ENCODE data around the gene KRT77.

Gene KRT77

DNA sequence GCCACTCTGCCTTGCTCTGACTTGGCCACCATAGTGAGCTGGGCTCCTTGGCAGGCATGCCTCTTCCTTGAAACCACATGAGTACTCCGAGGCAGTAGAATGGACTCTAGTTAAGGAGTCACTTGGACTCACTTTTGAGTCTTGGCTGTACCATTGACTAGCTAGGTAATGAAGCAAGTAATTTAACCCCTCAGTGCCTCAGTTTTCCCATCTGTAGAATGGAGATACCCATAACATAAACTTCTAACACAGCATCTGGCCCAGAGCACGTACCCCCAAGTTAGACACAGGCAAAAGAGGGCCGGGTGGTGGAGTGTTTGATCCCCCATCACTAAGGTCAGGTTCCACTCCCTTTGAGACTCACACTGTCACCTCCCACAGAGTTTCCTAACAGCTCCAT is 8.3 kb downstream of the KRT77 start:
- DNase-seq = no peak
- H3K9me3 ChIP-seq (ENCODE audit: control extremely low read depth in 1 of 5, control insufficient read depth in 4 of 5, insufficient read depth in 2 of 5, low read depth in 1 of 5, low read length in 4 of 5) = no peaks in the 10 kb centered on the region
- H3K36me3 ChIP-seq (ENCODE audit: control insufficient read depth in 4 of 4, insufficient read depth in 4 of 4, low read length in 3 of 4) = no peaks in the 10 kb centered on the region
- H3K4me1 ChIP-seq (ENCODE audit: control extremely low read depth in 1 of 4, control insufficient read depth in 4 of 4, insufficient read depth in 4 of 4, low read length in 3 of 4) = peaks cover 0 to 18% (median 8%) of the 10 kb centered on the region in 4 experiments
- H3K27me3 ChIP-seq (replicated peaks in 2 of 5; ENCODE audit: control insufficient read depth in 4 of 5, insufficient read depth in 5 of 5, low read length in 4 of 5) = peaks cover 0 to 18% (median 4%) of the 10 kb centered on the region in 5 experiments
- 100% methylated on average over 1 of the region's 3 CpGs for WGBS (ENCODE audit: insufficient coverage)
- H3K27ac ChIP-seq (ENCODE audit: insufficient read depth in 1 of 2, low read depth in 1 of 2, low read length in 2 of 2, poor library complexity in 1 of 2, severe bottlenecking in 2 of 2) = no peak overlapping the region
- POLR2A ChIA-PET = no interaction called here
- no peak overlapping the region for H3K4me3 ChIP-seq (ENCODE audit: control insufficient read depth in 1 of 7, extremely low read depth in 1 of 7, insufficient read depth in 4 of 7, low read depth in 2 of 7, low read length in 6 of 7)
- CTCF ChIA-PET = interaction anchor here (1.1 kb wide), 1 partner anchor 12 kb away, joined by 3 read pairs; no protein-coding TSS in a partner anchor

DNA sequence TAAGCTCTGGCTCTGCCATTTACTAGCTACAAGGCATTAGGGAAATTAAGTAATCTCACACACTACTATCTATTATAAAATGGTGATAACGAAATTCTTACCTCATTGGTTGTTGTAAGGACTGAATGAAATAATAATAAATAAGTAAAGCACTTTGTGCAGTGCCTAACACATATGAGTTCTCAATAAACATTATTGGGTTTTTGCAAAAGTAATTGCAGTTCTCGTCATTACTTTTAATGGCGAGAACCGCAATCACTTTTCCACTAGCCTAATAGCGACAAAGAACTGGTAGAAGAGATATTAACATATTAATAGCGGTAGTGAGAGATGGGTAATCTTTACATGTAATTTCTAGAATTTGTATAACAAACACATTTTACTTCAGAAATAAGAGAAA is 9.2 kb downstream of the KRT77 start:
- H3K4me3 ChIP-seq (ENCODE audit: control insufficient read depth in 1 of 7, extremely low read depth in 1 of 7, insufficient read depth in 4 of 7, low read depth in 2 of 7, low read length in 6 of 7) = no peak overlapping the region
- ChIA-PET CTCF (no interaction called here), POLR2A (interaction anchor here (0.6 kb wide), 1 partner anchor 214 kb away, joined by 3 read pairs; no protein-coding TSS in a partner anchor)
- WGBS (ENCODE audit: insufficient coverage) = no CpG with 5 or more reads among the region's 6 CpGs
- DNase-seq = no peak
- H3K9me3 ChIP-seq (ENCODE audit: control extremely low read depth in 1 of 5, control insufficient read depth in 4 of 5, insufficient read depth in 2 of 5, low read depth in 1 of 5, low read length in 4 of 5) = no peaks in the 10 kb centered on the region
- H3K4me1 ChIP-seq (ENCODE audit: control extremely low read depth in 1 of 4, control insufficient read depth in 4 of 4, insufficient read depth in 4 of 4, low read length in 3 of 4) = peaks cover 0 to 22% (median 8%) of the 10 kb centered on the region in 4 experiments
- H3K27me3 ChIP-seq (replicated peaks in 2 of 5; ENCODE audit: control insufficient read depth in 4 of 5, insufficient read depth in 5 of 5, low read length in 4 of 5) = peaks cover 0 to 21% (median 4%) of the 10 kb centered on the region in 5 experiments
- no peaks in the 10 kb centered on the region for H3K36me3 ChIP-seq (ENCODE audit: control insufficient read depth in 4 of 4, insufficient read depth in 4 of 4, low read length in 3 of 4)
- no peak overlapping the region for H3K27ac ChIP-seq (ENCODE audit: insufficient read depth in 1 of 2, low read depth in 1 of 2, low read length in 2 of 2, poor library complexity in 1 of 2, severe bottlenecking in 2 of 2)

DNA sequence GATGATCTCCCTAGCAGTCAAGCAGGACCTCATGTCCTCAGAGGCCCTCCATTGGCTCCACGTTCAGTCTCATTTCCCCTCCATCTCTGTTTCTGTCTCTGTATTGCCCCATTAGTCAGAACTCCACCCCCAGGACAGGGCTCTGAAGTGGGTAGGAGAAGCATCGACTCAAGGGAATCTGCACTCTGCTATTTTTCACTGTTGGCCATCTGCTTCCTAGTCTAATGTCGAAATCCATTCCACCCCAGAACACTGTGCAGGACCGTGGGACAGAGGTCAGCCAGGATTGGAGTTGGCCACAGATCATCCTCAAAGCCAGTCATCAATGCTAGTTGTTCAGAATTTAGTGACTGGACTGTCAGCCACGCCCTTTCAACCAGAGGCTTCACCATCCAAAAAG is 10.1 kb downstream of the KRT77 start:
- CTCF ChIA-PET = no interaction called here
- peaks cover 0 to 22% (median 8%) of the 10 kb centered on the region in 4 experiments for H3K4me1 ChIP-seq (ENCODE audit: control extremely low read depth in 1 of 4, control insufficient read depth in 4 of 4, insufficient read depth in 4 of 4, low read length in 3 of 4)
- POLR2A ChIA-PET = interaction anchor here (0.6 kb wide), 1 partner anchor 215 kb away, joined by 3 read pairs; no protein-coding TSS in a partner anchor
- H3K36me3 ChIP-seq (ENCODE audit: control insufficient read depth in 4 of 4, insufficient read depth in 4 of 4, low read length in 3 of 4) = no peaks in the 10 kb centered on the region
- H3K9me3 ChIP-seq (ENCODE audit: control extremely low read depth in 1 of 5, control insufficient read depth in 4 of 5, insufficient read depth in 2 of 5, low read depth in 1 of 5, low read length in 4 of 5) = no peaks in the 10 kb centered on the region
- 75% methylated on average over 4 of the region's 5 CpGs for WGBS (ENCODE audit: insufficient coverage)
- H3K27me3 ChIP-seq (replicated peaks in 2 of 5; ENCODE audit: control insufficient read depth in 4 of 5, insufficient read depth in 5 of 5, low read length in 4 of 5) = peaks cover 0 to 25% (median 1%) of the 10 kb centered on the region in 5 experiments
- no peak for DNase-seq
- no peak overlapping the region for H3K27ac ChIP-seq (ENCODE audit: insufficient read depth in 1 of 2, low read depth in 1 of 2, low read length in 2 of 2, poor library complexity in 1 of 2, severe bottlenecking in 2 of 2)
- H3K4me3 ChIP-seq (ENCODE audit: control insufficient read depth in 1 of 7, extremely low read depth in 1 of 7, insufficient read depth in 4 of 7, low read depth in 2 of 7, low read length in 6 of 7) = no peak overlapping the region

DNA sequence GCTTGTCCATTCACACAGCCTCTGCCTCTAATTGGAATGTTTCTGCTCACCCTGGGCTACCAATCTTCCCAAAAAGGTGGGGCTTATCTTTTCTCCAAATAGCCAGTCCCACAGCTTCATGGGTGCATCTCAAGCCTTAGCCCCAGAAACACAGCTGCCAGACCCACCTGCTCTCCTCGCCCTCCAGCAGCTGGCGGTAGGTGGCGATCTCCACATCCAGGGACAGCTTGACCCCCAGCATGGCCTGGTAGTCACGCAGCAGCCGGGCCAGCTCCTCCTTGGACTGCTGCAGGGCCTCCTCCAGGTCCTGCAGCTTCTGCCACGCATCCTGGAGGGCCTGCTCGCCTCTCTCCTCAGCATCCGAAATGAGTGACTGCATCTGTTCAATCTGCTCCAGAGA is 11.1 kb downstream of the KRT77 start:
- WGBS (ENCODE audit: insufficient coverage) = 98% methylated on average over 7 of the region's 8 CpGs
- Histone ChIP-seq H3K9me3 (ENCODE audit: control extremely low read depth in 1 of 5, control insufficient read depth in 4 of 5, insufficient read depth in 2 of 5, low read depth in 1 of 5, low read length in 4 of 5) (no peaks in the 10 kb centered on the region), H3K4me3 (ENCODE audit: control insufficient read depth in 1 of 7, extremely low read depth in 1 of 7, insufficient read depth in 4 of 7, low read depth in 2 of 7, low read length in 6 of 7) (no peak overlapping the region), H3K4me1 (ENCODE audit: control extremely low read depth in 1 of 4, control insufficient read depth in 4 of 4, insufficient read depth in 4 of 4, low read length in 3 of 4) (peaks cover 0 to 22% (median 8%) of the 10 kb centered on the region in 4 experiments), H3K27me3 (replicated peaks in 2 of 5; ENCODE audit: control insufficient read depth in 4 of 5, insufficient read depth in 5 of 5, low read length in 4 of 5) (peaks cover 0 to 25% (median 1%) of the 10 kb centered on the region in 5 experiments), H3K27ac (ENCODE audit: insufficient read depth in 1 of 2, low read depth in 1 of 2, low read length in 2 of 2, poor library complexity in 1 of 2, severe bottlenecking in 2 of 2) (no peak overlapping the region), H3K36me3 (ENCODE audit: control insufficient read depth in 4 of 4, insufficient read depth in 4 of 4, low read length in 3 of 4) (no peaks in the 10 kb centered on the region)
- CTCF ChIA-PET = no interaction called here
- DNase-seq = no peak
- POLR2A ChIA-PET = no interaction called here

DNA sequence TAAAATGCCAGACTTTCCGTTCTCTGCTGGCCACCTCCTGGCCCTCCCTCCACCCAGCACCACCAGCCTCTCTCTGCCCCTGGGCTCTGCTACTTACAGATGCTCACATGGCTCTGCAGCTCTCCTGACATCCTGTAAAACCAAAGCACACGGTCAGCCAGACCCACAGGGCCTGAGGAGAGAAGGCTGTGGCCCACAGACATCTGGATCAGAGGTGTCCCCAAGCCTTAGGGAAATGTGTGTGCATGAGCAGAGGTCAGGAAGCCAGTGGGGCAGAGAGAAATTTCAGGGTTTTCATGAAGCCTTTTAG is 11.5 kb downstream of the KRT77 start:
- ChIA-PET POLR2A (no interaction called here), CTCF (interaction anchor here (2.2 kb wide), 1 partner anchor 35 kb away, joined by 6 read pairs; no protein-coding TSS in a partner anchor)
- DNase-seq = no peak
- Histone ChIP-seq H3K4me3 (ENCODE audit: control insufficient read depth in 1 of 7, extremely low read depth in 1 of 7, insufficient read depth in 4 of 7, low read depth in 2 of 7, low read length in 6 of 7) (no peak overlapping the region), H3K27me3 (replicated peaks in 2 of 5; ENCODE audit: control insufficient read depth in 4 of 5, insufficient read depth in 5 of 5, low read length in 4 of 5) (peaks cover 0 to 25% (median 1%) of the 10 kb centered on the region in 5 experiments), H3K9me3 (ENCODE audit: control extremely low read depth in 1 of 5, control insufficient read depth in 4 of 5, insufficient read depth in 2 of 5, low read depth in 1 of 5, low read length in 4 of 5) (no peaks in the 10 kb centered on the region), H3K36me3 (ENCODE audit: control insufficient read depth in 4 of 4, insufficient read depth in 4 of 4, low read length in 3 of 4) (no peaks in the 10 kb centered on the region), H3K27ac (ENCODE audit: insufficient read depth in 1 of 2, low read depth in 1 of 2, low read length in 2 of 2, poor library complexity in 1 of 2, severe bottlenecking in 2 of 2) (no peak overlapping the region), H3K4me1 (ENCODE audit: control extremely low read depth in 1 of 4, control insufficient read depth in 4 of 4, insufficient read depth in 4 of 4, low read length in 3 of 4) (peaks cover 0 to 22% (median 8%) of the 10 kb centered on the region in 4 experiments)
- WGBS (ENCODE audit: insufficient coverage) = 94% methylated on average over 2 of the region's 2 CpGs

DNA sequence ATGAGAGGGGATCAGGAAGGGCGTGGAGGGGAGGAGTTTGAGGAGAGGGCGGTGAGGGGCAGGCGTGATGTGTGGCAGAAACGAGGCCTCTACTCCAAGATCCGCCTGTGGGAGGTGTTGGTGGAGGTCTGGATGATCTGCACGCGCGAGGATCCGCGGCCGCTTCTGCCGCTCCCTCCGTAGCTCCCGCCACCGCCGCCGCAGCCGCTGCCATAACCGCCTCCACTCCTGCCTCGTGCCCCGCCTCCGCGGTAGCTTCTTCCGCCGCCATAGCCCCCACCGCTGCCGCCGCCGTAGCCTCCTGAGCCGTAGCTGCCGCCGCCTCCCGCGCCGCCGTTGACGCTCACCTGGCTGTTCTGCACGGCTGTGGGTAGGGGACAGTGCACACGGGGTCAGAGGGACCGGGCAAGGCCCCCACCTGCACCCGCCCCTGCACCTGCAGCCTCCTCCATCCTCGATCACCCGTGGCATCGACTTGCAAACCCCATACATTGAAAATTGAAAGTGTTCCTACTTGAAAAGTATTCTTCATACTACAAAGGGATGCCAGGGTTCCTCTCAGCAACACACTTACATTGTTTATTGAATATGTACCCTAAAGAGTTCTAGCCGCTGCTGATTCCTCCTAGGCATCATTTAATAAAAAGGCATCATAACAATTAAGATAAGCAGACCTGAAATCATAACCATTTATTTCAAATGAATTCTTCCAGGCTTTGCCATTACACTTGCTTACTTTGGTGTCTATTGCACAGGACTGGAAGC is 12.1 kb downstream of the KRT77 start:
- Histone ChIP-seq H3K27me3 (replicated peaks in 2 of 5; ENCODE audit: control insufficient read depth in 4 of 5, insufficient read depth in 5 of 5, low read length in 4 of 5) (peaks cover 0 to 26% (median 1%) of the 10 kb centered on the region in 5 experiments), H3K4me1 (ENCODE audit: control extremely low read depth in 1 of 4, control insufficient read depth in 4 of 4, insufficient read depth in 4 of 4, low read length in 3 of 4) (peaks cover 0 to 22% (median 8%) of the 10 kb centered on the region in 4 experiments), H3K36me3 (ENCODE audit: control insufficient read depth in 4 of 4, insufficient read depth in 4 of 4, low read length in 3 of 4) (no peaks in the 10 kb centered on the region), H3K4me3 (ENCODE audit: control insufficient read depth in 1 of 7, extremely low read depth in 1 of 7, insufficient read depth in 4 of 7, low read depth in 2 of 7, low read length in 6 of 7) (peak overlapping the region in 6 of 7 experiments; percentile 23 to 73 (median 56)), H3K27ac (ENCODE audit: insufficient read depth in 1 of 2, low read depth in 1 of 2, low read length in 2 of 2, poor library complexity in 1 of 2, severe bottlenecking in 2 of 2) (no peak overlapping the region), H3K9me3 (ENCODE audit: control extremely low read depth in 1 of 5, control insufficient read depth in 4 of 5, insufficient read depth in 2 of 5, low read depth in 1 of 5, low read length in 4 of 5) (no peaks in the 10 kb centered on the region)
- DNase-seq = peak in 2 of 3 donors; percentile 49 to 62
- WGBS (ENCODE audit: insufficient coverage) = 4% methylated on average over 40 of the region's 45 CpGs
- ChIA-PET POLR2A (no interaction called here), CTCF (interaction anchor here (2.2 kb wide), 1 partner anchor 34 kb away, joined by 6 read pairs; no protein-coding TSS in a partner anchor)

DNA sequence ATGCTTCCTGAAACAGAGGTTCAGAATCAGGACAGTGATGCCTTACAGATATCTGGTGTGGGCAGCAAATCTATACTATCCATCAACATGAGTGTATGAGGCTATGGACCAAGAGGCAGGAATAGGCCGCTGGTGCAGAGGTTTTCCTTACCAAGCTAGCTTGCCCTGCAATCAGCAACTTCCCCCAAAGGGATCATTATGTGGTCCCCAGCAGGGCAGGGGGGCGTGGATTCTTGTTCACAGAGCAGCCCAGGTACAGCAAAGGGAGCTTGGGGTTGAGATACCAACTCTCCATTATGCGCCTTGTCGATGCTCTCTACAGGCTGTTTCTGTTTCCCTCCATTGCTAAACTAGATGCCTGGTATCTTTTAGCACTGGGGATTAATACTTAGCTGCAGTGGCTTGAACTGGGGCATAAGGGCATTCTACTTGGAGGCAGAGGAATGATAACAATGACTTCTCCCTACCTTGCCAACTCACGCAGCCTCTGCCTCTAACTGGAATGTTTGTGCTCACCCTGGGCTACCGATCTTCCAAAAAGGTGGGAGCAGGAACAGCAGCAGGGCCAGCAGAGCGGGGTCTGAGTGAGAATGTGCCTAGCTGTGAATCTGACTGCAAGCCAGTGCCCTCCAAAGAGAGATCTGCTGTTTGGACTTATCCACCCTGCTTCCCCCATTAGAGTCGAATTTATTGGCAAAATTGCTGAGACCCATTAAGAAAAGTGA is 12.8 kb downstream of the KRT77 start:
- ChIA-PET CTCF (interaction anchor here (1.0 to 2.2 kb wide), 2 partner anchors 33 to 57 kb away, joined by 3 to 6 read pairs; no protein-coding TSS in a partner anchor), POLR2A (no interaction called here)
- Histone ChIP-seq H3K4me3 (ENCODE audit: control insufficient read depth in 1 of 7, extremely low read depth in 1 of 7, insufficient read depth in 4 of 7, low read depth in 2 of 7, low read length in 6 of 7) (peak overlapping the region in 5 of 7 experiments; percentile 47 to 73 (median 63)), H3K27me3 (replicated peaks in 2 of 5; ENCODE audit: control insufficient read depth in 4 of 5, insufficient read depth in 5 of 5, low read length in 4 of 5) (peaks cover 0 to 29% (median 1%) of the 10 kb centered on the region in 5 experiments), H3K27ac (ENCODE audit: insufficient read depth in 1 of 2, low read depth in 1 of 2, low read length in 2 of 2, poor library complexity in 1 of 2, severe bottlenecking in 2 of 2) (no peak overlapping the region), H3K9me3 (ENCODE audit: control extremely low read depth in 1 of 5, control insufficient read depth in 4 of 5, insufficient read depth in 2 of 5, low read depth in 1 of 5, low read length in 4 of 5) (no peaks in the 10 kb centered on the region), H3K36me3 (ENCODE audit: control insufficient read depth in 4 of 4, insufficient read depth in 4 of 4, low read length in 3 of 4) (no peaks in the 10 kb centered on the region), H3K4me1 (ENCODE audit: control extremely low read depth in 1 of 4, control insufficient read depth in 4 of 4, insufficient read depth in 4 of 4, low read length in 3 of 4) (peaks cover 0 to 22% (median 8%) of the 10 kb centered on the region in 4 experiments)
- WGBS (ENCODE audit: insufficient coverage) = 68% methylated on average over 5 of the region's 8 CpGs
- DNase-seq = no peak

All from common myeloid progenitor, CD34-positive (primary cell).